ENCODE measurements around the gene VIT. TPM values are rescaled to one million over a fixed set of nuclear protein-coding genes. Genes with fewer than 3 reads are reported as not detected.

Gene VIT
- total RNA-seq, 1 donor from 2014 or later: not detected

GRCh38 chr2:36706021-36706876 is 9.7 kb downstream of the VIT start:
- intact Hi-C loops (cut with micrococcal nuclease): no loop called here
- Mint-ChIP-seq H3K36me3 (ENCODE audit: low read depth) (no peaks in the 10 kb centered on the region), H3K9me3 (peaks cover 4% of the 10 kb centered on the region), H3K27ac (no peak overlapping the region), H3K4me3 (no peak overlapping the region), H3K27me3 (ENCODE audit: insufficient read depth) (no peaks in the 10 kb centered on the region), H3K4me1 (ENCODE audit: low read depth) (no peaks in the 10 kb centered on the region)
- DNase-seq (ENCODE audit: low spot score): no peak

GRCh38 chr2:36707050-36707449 is 10.5 kb downstream of the VIT start:
- H3K4me1 Mint-ChIP-seq (ENCODE audit: low read depth): no peaks in the 10 kb centered on the region
- no peak for DNase-seq (ENCODE audit: low spot score)
- intact Hi-C loops (cut with micrococcal nuclease): no loop called here
- no peak overlapping the region for H3K4me3 Mint-ChIP-seq
- no peaks in the 10 kb centered on the region for H3K27me3 Mint-ChIP-seq (ENCODE audit: insufficient read depth)
- no peaks in the 10 kb centered on the region for H3K36me3 Mint-ChIP-seq (ENCODE audit: low read depth)
- no peak overlapping the region for H3K27ac Mint-ChIP-seq
- peaks cover 5% of the 10 kb centered on the region for H3K9me3 Mint-ChIP-seq

GRCh38 chr2:36708041-36708741 is 11.7 kb downstream of the VIT start:
- no peaks in the 10 kb centered on the region for H3K27me3 Mint-ChIP-seq (ENCODE audit: insufficient read depth)
- no peak overlapping the region for H3K27ac Mint-ChIP-seq
- intact Hi-C loops (cut with micrococcal nuclease): no loop called here
- no peak overlapping the region for H3K4me3 Mint-ChIP-seq
- DNase-seq (ENCODE audit: low spot score): no peak
- H3K36me3 Mint-ChIP-seq (ENCODE audit: low read depth): no peaks in the 10 kb centered on the region
- no peaks in the 10 kb centered on the region for H3K4me1 Mint-ChIP-seq (ENCODE audit: low read depth)
- peaks cover 5% of the 10 kb centered on the region for H3K9me3 Mint-ChIP-seq

- intact Hi-C loops (cut with micrococcal nuclease): no loop called here
- Mint-ChIP-seq H3K4me3 (no peak overlapping the region), H3K27me3 (ENCODE audit: insufficient read depth) (peaks cover 2% of the 10 kb centered on the region), H3K4me1 (ENCODE audit: low read depth) (no peaks in the 10 kb centered on the region), H3K36me3 (ENCODE audit: low read depth) (no peaks in the 10 kb centered on the region), H3K27ac (no peak overlapping the region), H3K9me3 (peaks cover 5% of the 10 kb centered on the region)
- DNase-seq (ENCODE audit: low spot score): no peak
These were observed 14.5 kb downstream of the VIT start for GRCh38 chr2:36710858-36711515.

GRCh38 chr2:36711741-36712314 is 15.3 kb downstream of the VIT start:
- Mint-ChIP-seq H3K27ac (no peak overlapping the region), H3K27me3 (ENCODE audit: insufficient read depth) (peaks cover 2% of the 10 kb centered on the region), H3K9me3 (peaks cover 5% of the 10 kb centered on the region), H3K4me3 (no peak overlapping the region), H3K36me3 (ENCODE audit: low read depth) (no peaks in the 10 kb centered on the region), H3K4me1 (ENCODE audit: low read depth) (no peaks in the 10 kb centered on the region)
- no peak for DNase-seq (ENCODE audit: low spot score)
- intact Hi-C loops (cut with micrococcal nuclease): no loop called here

GRCh38 chr2:36713310-36713709 is 16.8 kb downstream of the VIT start:
- Mint-ChIP-seq H3K27me3 (ENCODE audit: insufficient read depth) (peaks cover 2% of the 10 kb centered on the region), H3K4me3 (no peak overlapping the region), H3K4me1 (ENCODE audit: low read depth) (no peaks in the 10 kb centered on the region), H3K27ac (no peak overlapping the region), H3K36me3 (ENCODE audit: low read depth) (no peaks in the 10 kb centered on the region), H3K9me3 (peaks cover 5% of the 10 kb centered on the region)
- intact Hi-C loops (cut with micrococcal nuclease): no loop called here
- no peak for DNase-seq (ENCODE audit: low spot score)

GRCh38 chr2:36716111-36716510 is 19.6 kb downstream of the VIT start:
- peaks cover 2% of the 10 kb centered on the region for H3K9me3 Mint-ChIP-seq
- no peaks in the 10 kb centered on the region for H3K36me3 Mint-ChIP-seq (ENCODE audit: low read depth)
- H3K27ac Mint-ChIP-seq: no peak overlapping the region
- no peaks in the 10 kb centered on the region for H3K4me1 Mint-ChIP-seq (ENCODE audit: low read depth)
- DNase-seq (ENCODE audit: low spot score): no peak
- no peak overlapping the region for H3K4me3 Mint-ChIP-seq
- intact Hi-C loops (cut with micrococcal nuclease): no loop called here
- H3K27me3 Mint-ChIP-seq (ENCODE audit: insufficient read depth): peaks cover 2% of the 10 kb centered on the region

- intact Hi-C loops (cut with micrococcal nuclease): no loop called here
- H3K27me3 Mint-ChIP-seq (ENCODE audit: insufficient read depth): peaks cover 2% of the 10 kb centered on the region
- H3K9me3 Mint-ChIP-seq: no peaks in the 10 kb centered on the region
- no peak overlapping the region for H3K4me3 Mint-ChIP-seq
- no peak overlapping the region for H3K27ac Mint-ChIP-seq
- no peaks in the 10 kb centered on the region for H3K4me1 Mint-ChIP-seq (ENCODE audit: low read depth)
- DNase-seq (ENCODE audit: low spot score): no peak
- no peaks in the 10 kb centered on the region for H3K36me3 Mint-ChIP-seq (ENCODE audit: low read depth)
These were observed 21.2 kb downstream of the VIT start for GRCh38 chr2:36717603-36718266.

- no peaks in the 10 kb centered on the region for H3K27me3 Mint-ChIP-seq (ENCODE audit: insufficient read depth)
- H3K4me1 Mint-ChIP-seq (ENCODE audit: low read depth): no peaks in the 10 kb centered on the region
- intact Hi-C loops (cut with micrococcal nuclease): no loop called here
- no peak overlapping the region for H3K27ac Mint-ChIP-seq
- H3K36me3 Mint-ChIP-seq (ENCODE audit: low read depth): no peaks in the 10 kb centered on the region
- H3K4me3 Mint-ChIP-seq: no peak overlapping the region
- no peaks in the 10 kb centered on the region for H3K9me3 Mint-ChIP-seq
- DNase-seq (ENCODE audit: low spot score): no peak
These were observed 31.0 kb downstream of the VIT start for GRCh38 chr2:36727550-36727949.

GRCh38 chr2:36729067-36729466 is 32.6 kb downstream of the VIT start:
- Mint-ChIP-seq H3K9me3 (no peaks in the 10 kb centered on the region), H3K4me3 (no peak overlapping the region), H3K27me3 (ENCODE audit: insufficient read depth) (no peaks in the 10 kb centered on the region), H3K4me1 (ENCODE audit: low read depth) (no peaks in the 10 kb centered on the region), H3K27ac (no peak overlapping the region), H3K36me3 (ENCODE audit: low read depth) (no peaks in the 10 kb centered on the region)
- no peak for DNase-seq (ENCODE audit: low spot score)
- intact Hi-C loops (cut with micrococcal nuclease): no loop called here

- Mint-ChIP-seq H3K27me3 (ENCODE audit: insufficient read depth) (no peaks in the 10 kb centered on the region), H3K27ac (no peak overlapping the region), H3K9me3 (no peaks in the 10 kb centered on the region), H3K36me3 (ENCODE audit: low read depth) (no peaks in the 10 kb centered on the region), H3K4me1 (ENCODE audit: low read depth) (no peaks in the 10 kb centered on the region), H3K4me3 (no peak overlapping the region)
- intact Hi-C loops (cut with micrococcal nuclease): no loop called here
- DNase-seq (ENCODE audit: low spot score): no peak
These were observed 35.6 kb downstream of the VIT start for GRCh38 chr2:36731941-36732672.

GRCh38 chr2:36732673-36733036 is 36.1 kb downstream of the VIT start:
- H3K27ac Mint-ChIP-seq: no peak overlapping the region
- no peaks in the 10 kb centered on the region for H3K36me3 Mint-ChIP-seq (ENCODE audit: low read depth)
- H3K4me3 Mint-ChIP-seq: no peak overlapping the region
- H3K27me3 Mint-ChIP-seq (ENCODE audit: insufficient read depth): no peaks in the 10 kb centered on the region
- no peaks in the 10 kb centered on the region for H3K4me1 Mint-ChIP-seq (ENCODE audit: low read depth)
- H3K9me3 Mint-ChIP-seq: no peaks in the 10 kb centered on the region
- intact Hi-C loops (cut with micrococcal nuclease): no loop called here
- DNase-seq (ENCODE audit: low spot score): no peak

Data from activated T-helper 1 cell treated with anti-CD3 and anti-CD28 coated beads, Interleukin-12 subunit alpha, Interleukin-12 subunit beta, Interleukin-2, Interleukin-4 antibody, amounts not matched to agents 30 ng/mL and 10 ng/mL and 1 ng/mL, durations not matched to agents 14 hours and 24 hours and 36 hours (primary cell).